ENCODE data around the gene OST4.

OST4 gene

DNA sequence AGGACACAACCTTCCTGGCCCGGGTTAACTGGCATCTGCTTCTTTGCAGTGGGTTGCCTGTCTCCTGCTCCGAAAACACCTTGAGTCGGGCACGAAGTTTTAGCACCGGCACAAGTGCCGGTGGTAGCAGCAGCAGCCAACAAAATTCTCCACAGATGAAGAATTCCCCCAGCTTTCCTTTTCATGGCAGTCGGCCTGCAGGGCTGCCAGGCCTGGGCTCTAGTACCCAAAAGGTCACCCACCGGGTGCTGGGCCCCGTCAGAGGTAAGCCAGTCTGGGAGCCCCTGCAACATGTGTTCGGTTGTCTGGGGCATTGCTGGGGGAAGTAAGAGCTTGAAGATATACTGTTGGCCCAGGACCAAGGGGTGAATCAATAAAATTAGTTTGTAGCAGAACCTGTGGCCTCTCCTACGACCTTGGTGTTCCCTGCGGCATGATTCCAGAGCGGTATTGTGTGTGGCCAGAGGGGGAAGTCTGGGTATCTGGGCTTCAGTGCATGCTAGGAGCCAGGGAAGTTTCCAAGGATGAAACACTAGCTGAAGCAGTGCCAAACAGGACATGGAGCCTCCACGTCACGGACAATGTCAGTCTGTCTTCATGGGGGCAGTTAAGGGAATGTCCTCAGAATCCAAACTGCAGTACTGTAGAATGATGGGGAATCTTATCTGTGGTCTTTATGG is 12.2 kb downstream of the OST4 start:
- Histone ChIP-seq H3K4me3 (ENCODE audit: low read length) (no peak overlapping the region), H3K9me3 (ENCODE audit: control insufficient read depth, low read length) (no peaks in the 10 kb centered on the region), H3K27me3 (replicated peaks; ENCODE audit: control insufficient read depth, insufficient read depth, low read length) (no peaks in the 10 kb centered on the region), H3K9ac (ENCODE audit: low read length) (no peak overlapping the region), H3K4me1 (ENCODE audit: control insufficient read depth, insufficient read depth, low read length) (peaks cover 16% of the 10 kb centered on the region), H3K36me3 (ENCODE audit: control insufficient read depth, insufficient read depth, low read length, severe bottlenecking) (peaks cover 27% of the 10 kb centered on the region)
- DNase-seq (ENCODE audit: low read depth), result no peak

DNA sequence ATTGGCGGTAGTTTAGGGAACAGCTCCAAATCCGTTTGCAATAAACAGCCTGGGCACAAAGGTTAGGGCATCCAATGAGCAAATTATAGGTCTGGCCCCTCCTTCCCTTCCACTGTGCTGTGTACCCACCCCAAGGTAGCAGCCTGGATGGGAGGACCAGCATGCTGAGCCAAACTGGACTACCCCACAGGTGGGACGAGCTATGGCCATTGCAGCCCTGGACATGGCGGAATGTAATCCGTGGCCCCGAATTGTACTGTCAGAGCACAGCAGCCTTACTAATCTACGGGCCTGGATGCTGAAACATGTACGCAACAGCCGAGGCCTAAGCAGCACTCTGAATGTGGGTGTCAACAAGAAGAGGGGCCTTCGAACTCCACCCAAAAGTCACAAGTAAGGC is 13.2 kb downstream of the OST4 start:
- peaks cover 7% of the 10 kb centered on the region for H3K4me1 ChIP-seq (ENCODE audit: control insufficient read depth, insufficient read depth, low read length)
- no peak overlapping the region for H3K9ac ChIP-seq (ENCODE audit: low read length)
- no peak overlapping the region for H3K4me3 ChIP-seq (ENCODE audit: low read length)
- H3K36me3 ChIP-seq (ENCODE audit: control insufficient read depth, insufficient read depth, low read length, severe bottlenecking), result peaks cover 34% of the 10 kb centered on the region
- no peaks in the 10 kb centered on the region for H3K27me3 ChIP-seq (replicated peaks; ENCODE audit: control insufficient read depth, insufficient read depth, low read length)
- H3K9me3 ChIP-seq (ENCODE audit: control insufficient read depth, low read length), result no peaks in the 10 kb centered on the region
- DNase-seq (ENCODE audit: low read depth), result no peak

DNA sequence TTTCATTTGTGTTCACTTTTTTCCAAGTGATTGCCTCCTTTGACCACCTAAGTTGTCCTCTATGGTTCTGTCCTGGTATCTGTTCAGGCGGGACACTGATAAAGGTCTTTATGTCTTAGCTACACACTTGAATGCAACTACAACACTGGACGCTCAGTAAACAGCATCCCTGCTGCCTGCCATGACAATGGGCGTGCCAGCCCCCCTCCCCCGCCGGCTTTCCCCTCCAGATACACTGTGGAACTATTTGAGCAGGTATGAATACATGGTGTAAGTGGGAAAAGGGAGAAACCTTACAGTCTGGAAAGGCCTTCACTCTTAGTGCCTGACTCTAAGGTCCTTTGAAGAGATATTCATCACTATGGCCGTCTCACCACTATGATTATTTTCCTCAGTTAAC is 14.3 kb downstream of the OST4 start:
- peaks cover 7% of the 10 kb centered on the region for H3K4me1 ChIP-seq (ENCODE audit: control insufficient read depth, insufficient read depth, low read length)
- H3K4me3 ChIP-seq (ENCODE audit: low read length), result no peak overlapping the region
- H3K27me3 ChIP-seq (replicated peaks; ENCODE audit: control insufficient read depth, insufficient read depth, low read length), result no peaks in the 10 kb centered on the region
- DNase-seq (ENCODE audit: low read depth), result no peak
- H3K9me3 ChIP-seq (ENCODE audit: control insufficient read depth, low read length), result no peaks in the 10 kb centered on the region
- H3K36me3 ChIP-seq (ENCODE audit: control insufficient read depth, insufficient read depth, low read length, severe bottlenecking), result peaks cover 34% of the 10 kb centered on the region
- H3K9ac ChIP-seq (ENCODE audit: low read length), result no peak overlapping the region

DNA sequence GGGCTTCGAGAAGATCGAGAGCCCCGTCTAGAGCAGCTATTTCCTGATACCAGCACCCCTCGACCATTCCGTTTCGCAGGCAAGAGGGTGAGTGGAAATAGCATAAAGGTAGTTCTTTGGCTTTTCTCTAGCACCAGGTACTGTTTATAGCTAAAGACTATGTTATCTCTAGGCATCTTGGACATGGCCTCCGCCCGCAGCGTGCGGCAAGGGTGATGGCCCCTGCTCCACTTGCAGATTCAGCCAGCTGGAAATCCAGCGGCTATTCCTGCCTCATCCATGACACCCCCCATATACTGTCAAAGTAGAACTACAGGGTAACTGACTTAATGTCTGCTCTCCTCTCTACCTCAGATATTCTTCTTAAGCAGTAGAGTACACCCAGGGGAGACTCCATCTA is 16.7 kb downstream of the OST4 start:
- DNase-seq (ENCODE audit: low read depth), result no peak
- Histone ChIP-seq H3K9me3 (ENCODE audit: control insufficient read depth, low read length) (no peaks in the 10 kb centered on the region), H3K9ac (ENCODE audit: low read length) (no peak overlapping the region), H3K4me3 (ENCODE audit: low read length) (no peak overlapping the region), H3K36me3 (ENCODE audit: control insufficient read depth, insufficient read depth, low read length, severe bottlenecking) (peaks cover 34% of the 10 kb centered on the region), H3K27me3 (replicated peaks; ENCODE audit: control insufficient read depth, insufficient read depth, low read length) (no peaks in the 10 kb centered on the region), H3K4me1 (ENCODE audit: control insufficient read depth, insufficient read depth, low read length) (peaks cover 7% of the 10 kb centered on the region)

DNA sequence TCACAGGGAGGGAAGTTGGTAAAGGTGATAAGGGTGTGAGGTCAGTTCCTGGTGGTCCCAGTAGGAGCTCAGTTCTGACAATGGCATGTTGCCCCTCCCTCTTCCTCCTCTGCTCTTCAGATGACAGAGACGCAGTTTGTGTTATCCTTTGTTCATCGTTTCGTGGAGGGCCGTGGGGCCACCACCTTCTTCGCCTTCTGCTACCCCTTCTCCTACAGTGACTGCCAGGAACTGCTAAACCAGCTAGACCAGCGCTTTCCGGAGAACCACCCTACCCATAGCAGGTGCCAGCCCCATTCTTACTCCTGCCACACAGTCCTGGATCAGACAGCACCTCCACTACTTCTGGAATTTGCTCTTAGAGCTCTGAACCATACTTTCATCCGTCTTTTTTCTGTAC is 17.7 kb downstream of the OST4 start:
- no peak overlapping the region for H3K4me3 ChIP-seq (ENCODE audit: low read length)
- H3K9me3 ChIP-seq (ENCODE audit: control insufficient read depth, low read length), result no peaks in the 10 kb centered on the region
- H3K36me3 ChIP-seq (ENCODE audit: control insufficient read depth, insufficient read depth, low read length, severe bottlenecking), result peaks cover 34% of the 10 kb centered on the region
- H3K9ac ChIP-seq (ENCODE audit: low read length), result no peak overlapping the region
- H3K27me3 ChIP-seq (replicated peaks; ENCODE audit: control insufficient read depth, insufficient read depth, low read length), result no peaks in the 10 kb centered on the region
- H3K4me1 ChIP-seq (ENCODE audit: control insufficient read depth, insufficient read depth, low read length), result peaks cover 6% of the 10 kb centered on the region
- DNase-seq (ENCODE audit: low read depth), result no peak

DNA sequence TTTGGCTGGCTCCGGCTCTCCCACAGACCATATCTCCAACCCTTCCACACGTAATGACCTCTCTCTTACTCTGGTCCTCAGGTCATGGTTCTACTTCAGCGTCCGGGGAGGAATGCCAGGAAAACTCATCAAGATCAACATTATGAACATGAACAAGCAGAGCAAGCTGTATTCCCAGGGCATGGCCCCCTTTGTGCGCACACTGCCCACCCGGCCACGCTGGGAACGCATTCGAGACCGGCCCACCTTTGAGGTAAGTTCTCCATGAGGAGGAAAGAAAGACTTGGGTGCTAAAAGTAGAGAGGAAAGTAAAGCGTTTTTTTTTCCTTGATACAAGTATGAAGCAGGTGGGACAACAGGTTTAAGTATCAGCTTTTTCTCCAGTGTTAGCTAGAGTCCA is 18.1 kb downstream of the OST4 start:
- no peaks in the 10 kb centered on the region for H3K9me3 ChIP-seq (ENCODE audit: control insufficient read depth, low read length)
- peaks cover 34% of the 10 kb centered on the region for H3K36me3 ChIP-seq (ENCODE audit: control insufficient read depth, insufficient read depth, low read length, severe bottlenecking)
- no peak overlapping the region for H3K9ac ChIP-seq (ENCODE audit: low read length)
- H3K4me3 ChIP-seq (ENCODE audit: low read length), result no peak overlapping the region
- H3K4me1 ChIP-seq (ENCODE audit: control insufficient read depth, insufficient read depth, low read length), result peaks cover 6% of the 10 kb centered on the region
- H3K27me3 ChIP-seq (replicated peaks; ENCODE audit: control insufficient read depth, insufficient read depth, low read length), result no peaks in the 10 kb centered on the region
- DNase-seq (ENCODE audit: low read depth), result no peak

DNA sequence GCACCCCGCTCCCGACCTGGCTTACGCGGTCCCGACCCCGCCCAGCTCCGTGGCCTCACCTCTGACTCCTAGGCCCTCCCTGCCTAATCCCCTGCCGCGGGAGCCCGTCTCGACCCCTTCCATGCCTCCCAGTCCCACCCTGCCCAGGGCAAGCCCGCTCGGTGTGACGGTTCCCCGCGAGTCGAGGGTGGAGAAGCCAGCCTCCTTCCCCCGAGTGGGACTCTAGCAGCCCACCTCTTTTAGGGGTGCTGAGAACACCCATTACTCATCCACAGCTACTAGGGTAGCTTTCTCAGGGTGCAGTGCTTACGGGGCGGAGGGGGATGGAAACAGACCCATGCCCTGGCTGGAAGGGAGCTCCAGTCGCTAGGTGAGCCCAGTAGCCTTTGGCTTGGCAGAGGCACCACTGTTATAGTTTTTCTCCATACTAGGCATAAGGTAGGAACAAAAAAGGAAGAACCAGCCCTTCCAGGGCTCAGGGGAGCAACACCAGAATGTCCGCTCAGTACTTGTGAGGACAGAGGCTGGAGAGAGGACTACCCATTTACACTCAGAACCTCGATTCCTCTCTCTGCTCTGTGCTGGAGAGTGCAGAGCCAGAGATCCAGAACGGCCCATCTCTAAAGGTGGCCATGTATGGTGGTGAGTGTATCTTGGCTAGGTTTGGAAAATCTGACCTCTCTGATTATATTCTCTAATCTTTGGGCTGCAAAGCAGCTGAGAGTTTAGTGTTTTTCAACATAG is 19.4 kb downstream of the OST4 start:
- Histone ChIP-seq H3K9ac (ENCODE audit: low read length) (peak overlapping the region; percentile 90), H3K4me3 (ENCODE audit: low read length) (peak overlapping the region; percentile 92), H3K4me1 (ENCODE audit: control insufficient read depth, insufficient read depth, low read length) (peaks cover 6% of the 10 kb centered on the region), H3K9me3 (ENCODE audit: control insufficient read depth, low read length) (no peaks in the 10 kb centered on the region), H3K27me3 (replicated peaks; ENCODE audit: control insufficient read depth, insufficient read depth, low read length) (no peaks in the 10 kb centered on the region), H3K36me3 (ENCODE audit: control insufficient read depth, insufficient read depth, low read length, severe bottlenecking) (peaks cover 32% of the 10 kb centered on the region)
- peak; percentile 40 for DNase-seq (ENCODE audit: low read depth)

DNA sequence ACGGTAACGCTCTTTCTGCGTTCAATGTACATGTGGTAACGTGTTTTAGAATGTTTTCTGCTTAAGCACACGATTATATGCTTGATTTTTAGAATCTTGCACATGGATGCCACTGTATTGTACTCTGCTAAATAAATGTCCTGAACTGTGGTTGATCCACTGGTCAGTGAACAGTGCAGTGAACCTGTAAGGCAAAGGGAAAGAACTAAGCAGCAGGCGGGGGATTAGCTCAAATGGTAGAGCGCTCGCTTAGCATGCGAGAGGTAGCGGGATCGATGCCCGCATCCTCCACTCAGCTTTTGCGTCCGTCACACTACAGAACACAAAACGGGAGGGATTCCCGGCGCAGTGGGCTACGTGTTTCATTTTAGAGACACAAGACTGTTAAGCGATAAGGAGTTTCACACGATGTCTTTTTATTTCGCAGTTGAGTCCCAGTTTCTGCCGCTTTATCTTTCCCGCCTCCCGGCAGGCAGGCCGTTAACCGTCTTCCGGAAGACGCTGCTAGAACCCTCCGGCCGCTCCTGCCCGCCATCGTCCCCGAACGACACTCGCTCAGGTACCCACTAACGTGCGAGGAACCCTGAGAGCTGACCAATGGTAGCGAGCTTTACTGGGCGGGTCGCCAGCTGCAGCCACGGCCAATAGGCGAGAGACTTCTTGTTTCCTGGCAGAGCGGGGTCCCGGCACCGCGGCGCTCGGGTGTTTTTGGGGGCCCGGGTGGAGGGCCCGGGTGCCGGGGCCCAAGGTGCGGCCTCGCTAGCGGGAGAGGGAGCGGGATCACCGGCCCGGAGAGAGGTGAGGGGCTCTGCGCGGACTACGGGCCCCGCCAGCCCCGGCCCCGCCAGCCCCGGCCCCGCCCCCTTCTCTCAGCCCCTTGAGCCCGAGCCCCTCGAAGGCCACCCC is 20.2 kb downstream of the OST4 start, which contains the start of gene AGBL5:
Gene AGBL5 (plus strand): TSS at position 673 of the 906 bp plus-strand sequence. CDS start 1,291 bp downstream, outside the sequence.
- DNase-seq (ENCODE audit: low read depth), result peak; percentile 96
- Histone ChIP-seq H3K4me3 (ENCODE audit: low read length) (peak within 1 kb of the TSS; percentile 92), H3K27me3 (replicated peaks; ENCODE audit: control insufficient read depth, insufficient read depth, low read length) (no peaks in the 10 kb centered on the region), H3K4me1 (ENCODE audit: control insufficient read depth, insufficient read depth, low read length) (peaks cover 6% of the 10 kb centered on the region), H3K36me3 (ENCODE audit: control insufficient read depth, insufficient read depth, low read length, severe bottlenecking) (peaks cover 25% of the 10 kb centered on the region), H3K9ac (ENCODE audit: low read length) (peak within 1 kb of the TSS; percentile 90), H3K9me3 (ENCODE audit: control insufficient read depth, low read length) (no peaks in the 10 kb centered on the region)

DNA sequence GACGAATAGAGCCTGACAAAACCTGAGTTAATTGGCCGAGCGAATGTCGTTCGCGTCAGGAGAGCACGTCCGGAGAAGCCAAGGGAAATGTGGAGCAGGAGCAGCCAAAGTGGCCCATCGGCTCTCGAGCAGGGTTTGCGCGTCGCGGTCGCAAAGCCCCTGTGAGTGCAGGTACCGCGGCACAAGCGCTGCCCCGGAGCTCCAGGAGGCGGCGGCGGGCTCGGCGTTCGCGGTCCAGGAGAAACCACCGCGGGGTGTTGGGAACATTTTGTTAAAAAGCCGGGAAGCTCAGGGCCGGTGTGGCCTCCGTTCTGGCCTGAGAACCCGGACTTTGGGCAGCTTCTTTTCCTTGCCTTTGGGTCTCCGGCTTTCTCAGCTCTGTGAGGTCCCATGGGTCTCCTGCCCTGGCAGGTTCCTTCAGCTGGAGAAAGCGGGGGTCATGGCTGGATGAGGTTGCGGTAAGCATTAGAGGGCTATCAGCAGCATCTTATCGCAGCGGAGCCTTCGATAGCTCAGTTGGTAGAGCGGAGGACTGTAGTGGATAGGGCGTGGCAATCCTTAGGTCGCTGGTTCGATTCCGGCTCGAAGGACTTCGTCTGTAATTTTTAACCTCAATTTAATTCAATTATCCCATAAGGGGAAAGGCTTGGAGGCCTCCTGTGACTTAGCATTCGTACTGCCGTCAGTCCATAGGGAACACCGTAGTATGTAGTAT is 21.0 kb downstream of the OST4 start:
- H3K4me1 ChIP-seq (ENCODE audit: control insufficient read depth, insufficient read depth, low read length), result peaks cover 6% of the 10 kb centered on the region
- peak overlapping the region; percentile 90 for H3K9ac ChIP-seq (ENCODE audit: low read length)
- H3K27me3 ChIP-seq (replicated peaks; ENCODE audit: control insufficient read depth, insufficient read depth, low read length), result no peaks in the 10 kb centered on the region
- peaks cover 17% of the 10 kb centered on the region for H3K36me3 ChIP-seq (ENCODE audit: control insufficient read depth, insufficient read depth, low read length, severe bottlenecking)
- H3K4me3 ChIP-seq (ENCODE audit: low read length), result peak overlapping the region; percentile 92
- H3K9me3 ChIP-seq (ENCODE audit: control insufficient read depth, low read length), result no peaks in the 10 kb centered on the region
- peak; percentile 96 for DNase-seq (ENCODE audit: low read depth)

DNA sequence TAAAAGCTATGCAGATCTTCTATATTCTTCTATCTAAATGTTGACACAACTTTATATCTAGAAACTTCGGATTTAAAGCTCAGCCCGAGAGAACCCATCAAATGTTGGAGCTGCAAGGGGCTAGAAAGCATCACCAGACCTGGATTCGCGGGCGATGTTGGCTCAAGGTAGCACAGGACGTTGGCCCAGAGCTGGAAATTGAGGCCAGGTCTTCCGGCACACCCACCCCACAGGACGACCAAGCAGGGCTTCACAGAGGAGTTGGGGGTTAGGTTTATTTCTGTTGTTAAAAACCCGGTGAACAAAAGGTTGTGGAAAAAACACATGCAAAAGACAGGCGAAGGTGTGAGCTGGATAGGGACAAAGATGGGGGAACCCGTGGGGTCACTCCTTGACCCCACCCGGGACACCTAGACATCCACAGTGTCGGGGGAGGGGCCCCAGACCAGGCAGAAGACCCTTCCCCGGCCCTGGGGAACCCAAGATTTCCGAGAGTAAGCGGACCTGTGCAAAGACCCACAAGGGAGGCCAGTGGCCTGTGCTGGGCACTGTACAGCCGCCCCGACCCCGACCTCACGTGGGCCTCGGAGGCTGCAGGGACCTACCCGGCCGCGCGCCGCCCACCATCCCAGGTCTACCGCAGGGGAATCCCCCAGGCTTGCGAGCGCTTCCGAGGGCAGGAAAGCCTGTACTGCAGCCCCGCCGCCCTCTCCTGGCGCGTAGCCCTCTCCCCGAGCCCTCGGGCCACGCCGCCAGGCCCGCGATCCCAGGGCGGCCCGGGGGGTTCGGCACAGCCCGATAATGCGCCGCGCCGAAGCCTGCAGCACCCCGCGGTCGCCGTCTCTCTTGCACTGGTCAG is 21.8 kb downstream of the OST4 start:
- peaks cover 6% of the 10 kb centered on the region for H3K4me1 ChIP-seq (ENCODE audit: control insufficient read depth, insufficient read depth, low read length)
- no peak for DNase-seq (ENCODE audit: low read depth)
- H3K9me3 ChIP-seq (ENCODE audit: control insufficient read depth, low read length), result no peaks in the 10 kb centered on the region
- peaks cover 9% of the 10 kb centered on the region for H3K36me3 ChIP-seq (ENCODE audit: control insufficient read depth, insufficient read depth, low read length, severe bottlenecking)
- H3K27me3 ChIP-seq (replicated peaks; ENCODE audit: control insufficient read depth, insufficient read depth, low read length), result no peaks in the 10 kb centered on the region
- peak overlapping the region; percentile 92 for H3K4me3 ChIP-seq (ENCODE audit: low read length)
- peak overlapping the region; percentile 79 for H3K9ac ChIP-seq (ENCODE audit: low read length)

All from adipocyte (in vitro differentiated cells).